UCSD-AML1 (cell line): ENCODE results near the gene RASGRF1.
A peak's percentile ranks its signal among the peaks of the same experiment; 100 is the strongest.

Experiments used
- DNase-seq: peaks from one replicate; lab custom pipeline; 2025; ENCODE audit not compliant: unreplicated experiment; lab: John Stamatoyannopoulos, UW

The RASGRF1 gene

DNA sequence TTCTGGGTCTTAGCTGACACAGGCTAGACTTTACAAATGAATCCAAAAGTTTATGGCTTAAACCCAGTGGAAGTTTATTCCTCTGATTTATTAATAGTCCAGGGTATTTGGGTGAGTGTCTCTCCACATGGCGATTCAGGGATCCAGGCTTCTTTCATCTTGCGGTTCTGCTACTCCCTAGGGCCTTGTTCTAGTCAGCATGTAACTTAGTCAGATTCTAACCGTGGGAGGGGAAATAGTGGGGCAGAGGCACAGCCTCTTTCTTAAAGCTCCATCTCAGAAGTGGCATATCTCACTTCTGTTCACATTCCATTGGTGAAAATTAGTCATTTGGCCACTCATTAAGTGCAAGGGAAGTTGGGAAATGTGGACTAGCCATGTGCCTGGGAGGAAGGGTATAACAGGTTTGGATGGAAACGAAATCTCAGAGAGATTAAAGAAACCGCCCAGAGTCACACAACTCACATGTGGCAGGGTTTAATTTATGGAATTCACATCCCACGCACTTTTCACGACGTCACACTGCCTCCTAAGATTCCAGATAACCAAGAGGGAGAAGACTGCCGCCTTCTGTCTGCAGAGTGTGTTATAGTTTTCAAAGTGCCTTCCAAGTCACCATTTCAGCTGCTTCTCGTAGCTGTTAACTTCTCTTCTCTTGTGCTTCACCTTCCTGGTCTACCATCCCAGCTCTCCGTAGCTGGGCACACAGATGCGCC lies 11.4 kb upstream of the RASGRF1 start:
- no peak for DNase-seq

DNA sequence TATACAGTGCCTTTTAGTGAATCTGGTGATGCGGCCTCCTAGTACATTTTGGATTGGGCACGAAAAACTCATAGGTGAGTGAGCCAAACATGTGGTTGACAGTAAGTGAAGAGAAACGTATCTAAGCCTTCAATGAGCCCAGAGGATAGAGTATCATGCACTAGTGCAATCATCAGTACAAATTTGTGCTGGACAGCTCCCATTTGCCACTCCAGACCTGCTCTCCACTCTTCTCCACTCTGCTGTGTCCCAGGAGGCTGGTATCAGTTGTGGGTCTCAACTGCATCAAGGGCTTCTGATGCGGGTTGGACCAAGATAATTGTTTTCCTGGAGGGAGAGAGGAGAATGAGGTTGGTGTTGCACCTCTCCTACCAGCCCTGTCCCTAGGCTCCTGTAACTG lies 9.1 kb upstream of the RASGRF1 start:
- no peak for DNase-seq

DNA sequence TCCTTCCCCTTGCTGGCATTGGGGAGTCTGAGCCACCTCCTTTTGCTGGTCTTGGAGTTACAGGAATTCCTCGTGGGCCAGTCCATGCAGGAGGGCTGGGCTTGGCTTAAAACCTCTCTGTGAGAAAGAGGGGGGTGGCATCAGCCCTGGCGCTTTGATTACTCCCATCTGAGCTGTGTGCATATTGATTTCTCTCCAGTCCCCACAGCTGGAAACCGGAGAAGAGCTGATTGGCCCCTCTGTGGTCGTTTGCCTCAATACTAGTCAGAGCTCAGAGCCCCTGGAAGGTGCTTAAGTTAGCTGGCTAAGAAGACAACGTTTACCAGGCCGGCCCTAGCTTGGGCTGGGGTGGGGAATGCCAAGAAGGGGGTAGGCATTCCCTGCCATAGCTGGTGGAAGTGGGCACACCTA lies 4.0 kb upstream of the RASGRF1 start:
- DNase-seq: no peak

DNA sequence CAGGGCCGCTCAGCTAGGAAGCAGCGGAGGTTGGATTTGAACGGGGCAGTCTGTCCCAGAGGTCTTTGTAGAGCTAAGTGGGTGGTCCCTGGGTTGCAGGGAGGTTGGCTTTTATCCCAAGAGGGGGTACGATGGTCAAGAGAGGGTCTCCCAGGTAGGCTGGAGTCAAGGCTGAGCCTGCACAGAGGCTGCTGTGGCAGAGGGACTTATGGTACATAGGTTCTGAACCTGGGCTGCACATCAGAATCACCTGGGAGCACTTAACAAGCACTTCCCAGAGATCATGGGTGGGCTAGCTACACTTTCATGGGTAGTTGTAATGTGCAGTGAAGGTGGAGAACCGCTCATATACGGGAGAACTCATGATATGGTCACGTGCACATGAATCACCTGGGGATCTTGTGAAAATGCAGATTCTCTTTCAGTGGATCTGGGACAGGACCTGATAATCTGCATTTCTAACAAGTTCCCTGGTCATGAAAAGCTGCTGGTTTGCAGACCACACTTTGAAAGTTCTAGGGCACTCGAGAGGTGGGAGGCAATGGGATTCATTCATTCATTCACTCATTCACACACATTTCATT lies 2.9 kb upstream of the RASGRF1 start:
- no peak for DNase-seq

DNA sequence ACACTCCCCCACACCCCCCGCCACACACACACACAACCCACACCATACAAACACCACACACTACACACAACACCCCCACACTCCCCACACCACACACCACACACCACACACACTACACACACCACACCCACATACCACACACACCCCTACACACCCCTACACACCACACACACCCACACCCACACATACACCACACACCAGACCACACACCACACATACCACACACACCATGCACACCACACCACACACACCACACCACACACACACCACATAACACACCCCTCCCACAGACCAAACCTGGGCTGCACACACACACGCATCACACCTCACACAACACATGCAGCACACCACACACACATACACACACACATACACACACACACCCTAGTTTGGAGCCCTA lies 1.8 kb upstream of the RASGRF1 start:
- no peak for DNase-seq

DNA sequence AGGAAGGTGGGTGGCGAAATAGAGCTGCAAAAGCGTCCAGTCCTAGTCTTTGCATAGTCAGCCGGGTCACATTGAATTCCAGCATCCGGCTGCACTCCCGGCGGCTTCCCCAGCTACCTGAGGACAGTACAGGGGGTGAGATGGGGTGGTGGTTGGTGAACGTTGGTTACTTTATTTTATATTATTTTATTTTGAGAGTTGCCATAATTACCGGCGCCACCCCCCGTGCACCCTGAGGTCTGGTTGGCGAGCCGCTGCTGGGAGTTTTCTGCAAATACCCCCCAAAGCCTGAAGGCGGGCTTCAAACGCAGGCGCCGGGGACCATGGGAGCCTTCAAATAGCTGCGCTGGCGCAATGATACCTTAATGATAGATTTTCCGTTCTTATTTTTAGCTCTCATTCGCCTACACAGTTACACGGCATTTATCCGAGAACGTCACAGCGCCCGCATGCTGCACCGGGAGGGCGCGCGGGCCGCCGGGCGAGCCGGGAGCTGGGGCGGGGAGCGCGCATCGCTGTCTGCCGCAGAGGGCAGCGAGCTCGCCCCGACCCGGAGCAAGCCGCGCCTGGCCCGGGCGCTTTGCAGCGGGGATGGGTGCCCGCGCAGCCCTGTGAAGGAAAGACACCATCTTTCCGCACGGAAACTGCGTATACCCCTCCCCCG lies 756 bp upstream of the RASGRF1 start:
- DNase-seq: no peak

DNA sequence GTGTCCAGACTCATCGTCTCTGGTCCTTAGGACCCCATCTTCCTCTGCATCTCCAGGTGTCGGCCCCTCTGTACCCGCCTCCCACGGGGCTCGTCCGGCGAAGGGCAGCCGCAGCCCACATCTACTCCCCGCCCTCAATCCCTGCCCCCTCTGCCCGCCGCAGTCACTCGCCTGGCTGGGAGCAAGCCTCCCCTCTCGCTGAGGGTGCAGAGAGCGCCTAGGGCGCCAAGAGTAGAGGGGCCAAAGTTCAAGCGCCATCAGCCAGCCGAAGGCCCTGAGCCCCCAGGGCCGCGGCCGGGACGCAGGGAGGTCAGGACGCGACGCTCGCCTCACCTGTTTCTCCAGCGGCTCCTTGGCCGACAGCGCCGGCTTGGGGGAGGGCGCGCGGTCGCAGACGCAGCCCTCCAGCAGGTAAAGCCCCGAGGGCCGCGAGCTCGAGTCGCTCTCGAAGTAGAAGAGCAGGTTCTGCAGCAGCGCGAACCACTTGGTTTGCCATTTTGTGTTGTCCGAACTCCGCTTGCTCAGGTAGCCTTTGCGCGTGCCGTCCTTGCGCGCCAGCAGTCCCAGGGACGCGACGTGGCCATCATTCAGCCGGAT lies 592 bp downstream of the RASGRF1 start:
- no peak for DNase-seq

DNA sequence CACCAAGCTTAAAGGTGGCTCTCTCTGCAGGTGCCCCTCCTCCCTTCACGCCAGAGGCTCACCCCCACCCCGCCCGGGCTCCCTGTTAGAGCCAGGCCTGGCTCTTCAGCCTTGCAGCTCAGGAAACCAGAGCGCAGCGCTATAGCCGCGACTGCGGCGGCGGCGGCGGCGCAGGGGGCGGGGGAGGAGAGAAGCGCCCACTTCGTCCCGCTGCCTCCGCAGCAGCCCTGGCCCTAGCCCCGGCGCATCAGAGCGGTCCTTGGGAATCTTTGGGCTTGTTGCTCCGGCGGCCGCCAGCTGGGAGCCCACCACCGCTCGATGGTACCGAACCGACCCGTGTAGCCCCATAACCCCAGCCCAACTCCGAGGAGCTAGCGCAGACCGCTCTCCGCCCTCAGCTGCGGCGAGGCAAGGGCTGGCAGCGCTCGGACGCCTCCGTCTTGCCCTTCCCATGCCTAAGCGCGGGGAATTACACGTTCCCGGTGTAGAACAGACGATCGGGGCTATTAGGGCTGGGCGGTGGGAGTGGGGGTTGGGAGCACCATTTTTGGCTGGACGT lies 1.2 kb downstream of the RASGRF1 start:
- no peak for DNase-seq

DNA sequence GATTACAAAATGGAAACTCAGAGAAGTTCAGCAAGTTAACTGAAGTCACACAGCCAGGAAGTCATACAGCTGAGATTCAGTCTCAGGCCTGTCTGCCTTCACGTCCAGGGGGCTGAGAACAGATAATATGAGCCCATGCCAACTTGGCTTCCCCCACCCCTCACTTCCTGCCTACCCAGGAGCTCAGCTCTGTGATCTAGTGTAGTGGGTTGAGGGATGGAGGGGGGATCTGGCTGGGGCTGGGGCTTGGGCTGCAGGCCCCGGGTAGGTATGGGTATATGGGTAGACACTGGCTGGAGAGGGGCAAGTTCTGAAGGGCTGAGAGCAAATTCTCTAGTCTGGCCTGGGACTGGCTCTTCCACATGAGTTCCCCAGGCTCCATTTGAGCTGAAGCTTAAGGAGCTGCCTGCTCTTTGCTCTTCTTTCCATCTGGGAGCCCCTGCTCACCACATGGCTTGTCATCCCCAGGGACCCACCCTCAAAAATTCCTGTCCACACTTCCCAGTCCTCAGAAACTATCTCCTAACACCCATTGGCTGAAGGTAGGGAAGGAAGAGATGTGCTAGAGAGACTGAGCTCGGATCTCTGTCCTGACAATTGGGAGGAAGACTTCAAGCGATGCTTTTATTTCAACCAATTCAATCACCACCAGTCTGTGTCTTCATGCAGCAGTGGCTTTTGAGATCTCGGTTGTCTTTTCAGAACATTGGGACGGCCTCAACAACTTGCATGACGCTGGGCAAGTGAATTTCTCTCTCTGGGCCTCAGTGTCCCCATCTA lies 2.0 kb downstream of the RASGRF1 start:
- DNase-seq: no peak

DNA sequence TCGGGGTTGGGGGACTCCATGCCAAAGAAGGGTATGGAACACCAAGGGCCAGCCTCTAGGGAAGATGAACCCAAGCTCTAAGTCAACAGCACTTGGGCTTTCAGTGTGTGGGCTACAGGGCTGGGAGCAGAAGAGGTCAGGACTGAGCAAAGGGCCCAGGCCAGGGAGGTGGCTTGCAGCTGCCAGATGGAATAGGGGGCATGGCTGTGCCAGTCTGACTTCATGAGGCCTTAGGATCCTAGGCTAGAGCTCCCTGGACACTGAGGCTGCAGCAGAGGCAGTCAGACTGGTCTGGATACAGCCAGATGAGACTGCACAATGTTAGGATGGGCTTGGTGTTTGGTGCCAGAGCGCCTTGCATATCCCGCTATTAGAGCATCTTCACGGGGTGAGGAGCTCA lies 3.8 kb downstream of the RASGRF1 start:
- DNase-seq: no peak

DNA sequence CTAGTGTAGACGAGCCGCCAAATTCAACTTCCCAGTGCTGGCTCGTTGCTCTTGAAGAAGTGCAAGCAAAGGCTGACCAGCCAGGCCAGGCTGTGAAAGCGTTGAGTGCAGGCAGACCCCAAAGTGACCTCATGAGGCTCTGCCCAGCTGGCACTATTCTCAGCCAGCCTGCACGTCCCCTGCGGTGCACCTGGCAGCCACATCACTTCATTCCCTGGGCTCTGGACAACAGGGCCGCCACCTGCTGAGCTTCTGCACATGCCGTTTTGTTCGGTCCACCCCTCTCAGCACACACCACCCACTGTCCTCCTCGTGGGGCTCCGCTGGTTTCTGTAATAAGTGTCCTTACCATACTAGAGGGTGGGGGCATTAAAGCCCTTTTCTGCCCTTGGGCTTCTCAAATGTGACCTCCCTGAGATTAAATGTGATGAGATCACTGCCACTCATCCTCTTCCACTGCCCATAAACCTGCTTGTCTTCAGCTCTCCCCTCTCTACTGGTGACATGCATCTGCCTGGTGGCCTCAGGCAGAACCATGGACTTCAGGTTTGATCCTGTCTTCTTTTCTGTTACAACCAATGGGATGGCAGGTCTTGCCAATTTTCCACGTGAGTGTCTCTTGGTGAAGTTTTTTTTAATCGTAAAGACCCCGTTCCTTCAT lies 6.1 kb downstream of the RASGRF1 start:
- DNase-seq: no peak

DNA sequence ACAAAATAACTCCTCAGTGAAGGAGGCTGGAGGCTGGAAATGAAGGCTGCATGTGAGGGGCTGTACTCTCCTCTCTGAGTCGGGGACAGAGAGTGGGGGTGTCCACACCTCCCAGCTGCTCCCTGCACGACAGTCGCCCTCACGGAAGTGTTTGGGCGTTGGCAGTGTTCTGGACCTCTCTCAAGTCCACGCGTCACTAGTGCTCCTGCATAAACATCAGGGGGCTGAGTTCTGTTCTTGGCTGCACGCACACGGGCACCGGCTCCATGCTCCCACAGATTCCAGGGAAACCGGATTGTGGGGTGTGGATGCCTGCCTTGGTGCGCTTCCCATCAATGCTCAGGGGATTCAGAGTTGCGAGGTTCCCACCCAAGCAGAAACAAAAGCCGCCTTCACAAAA lies 7.4 kb downstream of the RASGRF1 start:
- no peak for DNase-seq

DNA sequence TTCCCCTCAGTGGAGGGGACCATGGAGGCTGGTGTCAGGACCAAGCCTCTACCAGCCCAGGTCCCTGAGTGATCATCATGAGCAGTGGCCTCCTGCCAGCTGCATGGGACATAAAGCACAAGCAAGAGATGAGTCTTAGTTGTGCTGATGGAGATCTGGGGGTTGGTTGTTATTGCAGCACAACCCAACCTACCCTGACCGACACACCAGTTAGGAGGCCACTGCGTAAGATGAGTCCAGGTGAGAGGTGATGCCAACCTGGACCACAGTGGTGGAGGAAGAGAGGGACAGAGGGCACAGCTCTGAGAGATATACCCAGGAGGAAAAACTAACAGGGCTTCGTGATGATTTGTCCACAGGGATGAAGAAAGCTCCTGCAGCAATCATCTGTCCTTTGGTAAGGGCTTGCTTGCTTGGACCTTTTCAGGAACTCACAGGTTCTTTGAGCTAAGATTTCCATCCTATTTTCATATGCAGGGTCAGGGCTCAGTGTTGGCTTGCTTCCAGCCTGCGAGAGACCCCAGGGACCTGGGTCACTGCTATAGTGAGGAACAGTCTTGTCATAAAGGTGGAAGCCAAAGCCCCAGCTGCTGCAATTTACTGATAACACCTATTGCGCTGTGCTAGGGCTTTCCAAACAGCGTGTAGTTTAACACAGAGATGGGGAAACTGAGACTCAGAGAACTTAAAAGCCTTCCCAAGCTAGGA lies 8.1 kb downstream of the RASGRF1 start:
- no peak for DNase-seq

DNA sequence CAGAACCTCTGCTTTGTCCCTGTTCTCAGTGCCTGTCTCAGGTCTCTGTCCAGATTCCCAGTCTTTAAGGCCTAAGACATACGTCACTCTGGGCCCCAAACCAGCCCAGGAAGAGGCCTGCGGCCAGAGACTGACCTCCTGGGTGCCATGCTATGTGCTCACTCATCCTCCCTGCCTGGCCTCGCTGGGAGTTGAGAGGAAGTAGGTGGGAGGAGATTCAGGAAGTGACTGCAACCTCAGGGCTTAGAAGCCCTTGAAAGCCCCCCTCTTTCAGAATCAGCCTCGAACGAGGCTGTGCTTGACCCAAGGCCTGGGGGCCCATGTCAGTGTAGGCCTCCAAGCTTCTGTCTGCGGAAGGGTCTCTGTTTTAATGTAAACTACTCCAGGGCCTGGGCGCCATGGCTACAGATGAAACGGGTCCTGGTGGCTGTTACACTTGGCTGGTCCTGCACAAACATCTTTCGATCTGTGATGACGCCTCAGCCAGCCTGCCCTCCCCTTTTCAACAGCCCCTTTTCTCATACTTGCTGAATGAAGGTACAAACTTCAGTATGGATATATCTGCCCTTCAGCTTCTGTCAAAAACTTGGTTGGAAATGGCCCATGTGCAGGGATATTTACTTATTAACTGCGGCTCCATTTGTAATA lies 11.7 kb downstream of the RASGRF1 start:
- DNase-seq: peak; percentile 20

DNA sequence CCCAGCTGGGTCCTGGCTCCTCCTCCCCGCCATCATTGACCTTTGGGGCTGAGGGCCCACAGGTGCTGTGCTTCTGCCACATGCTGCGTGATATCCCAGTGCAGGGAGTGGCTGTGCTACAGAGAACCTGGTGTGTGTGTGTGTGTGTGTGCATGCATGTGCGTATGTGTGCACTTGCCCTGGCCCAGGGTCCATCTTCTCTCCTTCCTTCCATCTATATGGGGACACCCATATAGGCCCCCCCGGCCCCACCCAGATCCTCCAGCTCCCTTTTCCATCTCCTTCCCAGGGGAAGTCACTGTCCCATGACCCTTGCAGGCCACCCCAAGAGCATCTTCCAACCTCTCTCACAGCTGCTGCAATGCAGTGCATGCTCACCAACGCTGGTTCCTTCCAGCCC lies 12.6 kb downstream of the RASGRF1 start:
- no peak for DNase-seq

DNA sequence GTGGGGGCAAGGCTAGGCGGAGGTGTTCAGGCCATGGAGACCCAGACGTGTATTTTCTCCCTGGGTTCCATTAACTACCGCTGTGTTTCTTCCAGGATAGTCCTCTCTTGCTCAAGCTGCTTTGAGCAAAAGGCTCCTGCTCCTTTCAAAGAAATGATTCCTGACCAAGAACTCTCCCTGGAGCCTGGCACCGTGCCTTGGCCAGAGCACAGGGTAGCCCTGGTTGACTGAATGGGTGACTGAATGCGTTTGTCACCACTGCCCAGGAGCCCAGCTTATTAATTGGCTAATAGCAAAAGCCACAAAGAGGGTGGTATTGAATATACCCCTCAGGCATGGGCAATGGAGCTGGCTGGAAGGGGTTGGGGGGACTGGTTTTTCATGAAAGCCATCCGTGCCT lies 13.9 kb downstream of the RASGRF1 start:
- DNase-seq: no peak

DNA sequence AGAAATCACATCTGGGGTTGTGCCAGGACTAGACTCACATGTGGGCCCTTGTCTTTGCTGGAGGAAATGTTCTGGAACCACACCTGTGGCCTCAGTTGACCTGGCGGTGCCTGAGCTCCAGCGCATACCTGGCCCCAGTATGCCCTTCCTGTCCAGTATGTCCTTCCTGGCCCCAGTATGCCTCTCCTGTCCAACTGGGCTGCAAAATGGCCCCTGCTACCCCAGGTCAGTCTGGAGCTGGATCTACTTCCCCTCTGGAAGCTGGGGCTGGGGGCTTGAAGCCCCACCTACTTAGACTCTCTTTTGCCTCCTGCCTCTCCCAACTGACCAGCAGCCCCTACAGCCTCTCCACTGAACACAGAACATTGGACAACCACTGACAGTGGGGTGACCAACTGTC lies 15.3 kb downstream of the RASGRF1 start:
- no peak for DNase-seq

DNA sequence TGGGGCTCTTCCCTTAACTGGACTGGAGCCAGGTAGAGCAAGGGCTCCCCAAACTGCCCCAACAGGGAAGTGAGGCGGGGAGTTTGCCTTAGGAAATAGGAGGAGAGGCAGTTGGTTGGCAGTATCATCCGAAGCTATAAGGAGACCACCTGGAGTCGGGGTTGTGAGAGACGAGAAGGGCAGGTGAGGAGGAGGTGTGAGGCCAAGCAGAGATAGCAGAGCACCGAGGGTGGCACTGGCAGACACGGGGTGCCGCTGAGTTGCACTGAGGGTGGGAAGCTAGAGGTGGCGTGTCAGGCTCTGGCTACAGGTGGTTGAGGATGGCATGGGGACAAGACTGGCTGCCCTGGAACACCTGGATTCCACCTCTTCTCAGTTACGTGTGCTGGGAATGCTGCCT lies 17.2 kb downstream of the RASGRF1 start:
- no peak for DNase-seq

DNA sequence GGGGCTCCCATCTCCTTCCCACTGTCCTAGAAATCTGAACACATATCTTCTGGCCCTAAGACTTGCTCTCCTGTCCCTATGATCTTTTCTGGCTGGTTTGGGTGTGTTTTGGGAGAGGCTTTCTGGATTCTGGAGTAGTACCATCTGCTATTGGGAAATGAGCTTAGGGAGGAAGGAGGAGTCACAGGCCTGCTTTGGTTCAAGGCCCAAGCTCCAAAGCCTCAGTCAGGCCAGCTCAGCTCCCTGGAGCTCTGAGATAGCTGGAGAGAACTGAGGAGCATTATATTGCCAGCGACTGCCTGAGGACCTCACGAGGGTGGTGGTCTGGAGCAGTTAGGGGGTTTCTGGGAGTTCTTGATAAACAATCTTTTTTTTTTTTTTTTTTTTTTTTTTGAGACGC lies 18.7 kb downstream of the RASGRF1 start:
- no peak for DNase-seq
